IMR-90 (cell line): ENCODE results near the gene PARK7. TPM values are rescaled to one million over a fixed set of nuclear protein-coding genes. Genes with fewer than 3 reads are reported as not detected.

ENCODE experiments used
- ATAC-seq: fragments of 200-7000 bp; cut with Tn5 transposase; 2 replicates; pipeline ENCODE4 v1.9.1; 2020; ENCODE audit warnings: low read depth, mild to moderate bottlenecking, moderate library complexity
- BruUV-seq: library from RNA; stranded (reverse); fragments of 400-500 nt; replicated peaks from 2 replicates; lab custom pipeline; 2021; lab: Mats Ljungman, UMichigan
- CTCF ChIA-PET: fragments of 300-600 bp; formaldehyde crosslinking; extraction: SDS; loops from one replicate; lab custom pipeline; 2021; ENCODE audit warnings: antibody characterized with exemption; lab: Yijun Ruan, JAX
- POLR2A ChIA-PET: fragments of 300-600 bp; sonication (Branson Sonifier 250); formaldehyde crosslinking; loops from one replicate; lab custom pipeline; 2022; ENCODE audit warnings: antibody characterized with exemption; ENCODE audit not compliant: unreplicated experiment; lab: Charles Lee
- DNase-seq: peaks from one replicate; pipeline ENCODE4 v3.0.0; 2013
- H2AFZ ChIP-seq: replicated peaks from 2 replicates; pipeline ENCODE3; 2013; ENCODE audit warnings: low read length, mild to moderate bottlenecking; ENCODE audit not compliant: poor library complexity
- H2AK5ac ChIP-seq: 2 replicates; pipeline ENCODE4 v1.6.1; 2013; ENCODE audit warnings: low read depth, low read length, inconsistent platforms
- H2AK9ac ChIP-seq: replicated peaks from 2 replicates; pipeline ENCODE3; 2013; ENCODE audit warnings: mild to moderate bottlenecking, low read depth, low read length, moderate library complexity; ENCODE audit not compliant: poor library complexity
- H2BK120ac ChIP-seq: 2 replicates; pipeline ENCODE4 v1.6.1; 2013; ENCODE audit warnings: low read depth, low read length, inconsistent platforms
- H2BK15ac ChIP-seq: 3 replicates; pipeline ENCODE4 v1.6.1; 2013; ENCODE audit warnings: low read depth, low read length, inconsistent platforms
- H2BK20ac ChIP-seq: 2 replicates; pipeline ENCODE4 v1.6.1; 2013; ENCODE audit warnings: low read depth, mild to moderate bottlenecking, inconsistent platforms, low read length, moderate library complexity
- H2BK5ac ChIP-seq: 2 replicates; pipeline ENCODE4 v1.6.1; 2013; ENCODE audit warnings: mild to moderate bottlenecking, low read depth, low read length, inconsistent platforms; ENCODE audit not compliant: poor library complexity, severe bottlenecking
- H3K14ac ChIP-seq: replicated peaks from 2 replicates; pipeline ENCODE4 v1.6.1; 2013; ENCODE audit warnings: low read depth, low read length, inconsistent platforms
- H3K18ac ChIP-seq: 2 replicates; pipeline ENCODE4 v1.6.1; 2013; ENCODE audit warnings: low read depth, low read length, control low read depth
- H3K23ac ChIP-seq: 2 replicates; pipeline ENCODE4 v1.6.1; 2013; ENCODE audit warnings: low read depth, low read length, inconsistent platforms
- H3K27ac ChIP-seq: 2 replicates; pipeline ENCODE4 v1.5.1; 2013; ENCODE audit warnings: mild to moderate bottlenecking, control low read depth, low read length; ENCODE audit not compliant: insufficient read depth
- H3K27me3 ChIP-seq: 2 replicates; pipeline ENCODE4 v1.6.1; 2013; ENCODE audit warnings: low read length; ENCODE audit not compliant: control insufficient read depth, insufficient read depth
- H3K36me3 ChIP-seq: 2 replicates; pipeline ENCODE4 v1.6.1; 2013; ENCODE audit warnings: low read length, mixed read lengths; ENCODE audit not compliant: control insufficient read depth, insufficient read depth
- H3K4ac ChIP-seq: 2 replicates; pipeline ENCODE4 v1.6.1; 2013; ENCODE audit warnings: low read depth, low read length, inconsistent platforms
- H3K4me1 ChIP-seq: 2 replicates; pipeline ENCODE4 v1.6.1; 2013; ENCODE audit warnings: low read length, mixed read lengths; ENCODE audit not compliant: control insufficient read depth, insufficient read depth
- H3K4me2 ChIP-seq: 2 replicates; pipeline ENCODE4 v1.6.1; 2013; ENCODE audit warnings: low read depth, mild to moderate bottlenecking, control low read depth, low read length, moderate library complexity
- H3K4me3 ChIP-seq: 2 replicates; pipeline ENCODE4 v1.5.1; 2013; ENCODE audit warnings: low read depth, mild to moderate bottlenecking, control low read depth, low read length, moderate library complexity; ENCODE audit not compliant: insufficient read depth
- H3K56ac ChIP-seq: 2 replicates; pipeline ENCODE4 v1.6.1; 2013; ENCODE audit warnings: low read length, inconsistent platforms; ENCODE audit not compliant: insufficient read depth; ENCODE audit errors: extremely low read depth
- H3K79me1 ChIP-seq, 2 experiments: 2 replicates each; pipeline ENCODE4 v1.6.1; 2013; ENCODE audit warnings: low read length in 2 of 2, inconsistent platforms in 1 of 2, low read depth in 1 of 2
- H3K9ac ChIP-seq: 2 replicates; pipeline ENCODE4 v1.6.1; 2013; ENCODE audit warnings: low read depth, low read length, control low read depth
- H3K9me1 ChIP-seq: 2 replicates; pipeline ENCODE4 v1.6.1; 2013; ENCODE audit warnings: low read length, inconsistent platforms; ENCODE audit not compliant: insufficient read depth
- H3K9me3 ChIP-seq: 2 replicates; pipeline ENCODE4 v1.6.1; 2013; ENCODE audit warnings: low read length; ENCODE audit not compliant: control insufficient read depth, insufficient read depth
- H4K20me1 ChIP-seq: 2 replicates; pipeline ENCODE4 v1.6.1; 2013; ENCODE audit warnings: low read length, inconsistent platforms; ENCODE audit not compliant: insufficient read depth
- H4K5ac ChIP-seq: 2 replicates; pipeline ENCODE4 v1.6.1; 2013; ENCODE audit warnings: mild to moderate bottlenecking, low read depth, low read length, control low read depth
- H4K8ac ChIP-seq, 2 experiments: 2 replicates each; pipeline ENCODE4 v1.6.1; 2013; ENCODE audit warnings: low read depth in 2 of 2, low read length in 2 of 2, control low read depth in 1 of 2, inconsistent platforms in 1 of 2
- H4K91ac ChIP-seq: 2 replicates; pipeline ENCODE4 v1.6.1; 2013; ENCODE audit warnings: low read depth, low read length, inconsistent platforms; ENCODE audit not compliant: insufficient read depth
- BHLHE40 ChIP-seq: fragments of 150-350 bp; IDR thresholded peaks from 2 replicates; pipeline ENCODE4 v1.6.1; 2016; ENCODE audit warnings: mild to moderate bottlenecking, low read depth, low read length
- CEBPB ChIP-seq: IDR thresholded peaks from 2 replicates; pipeline ENCODE4 v1.6.1; 2012; ENCODE audit warnings: low read depth, low read length, improper control_type of control experiment
- CHD1 ChIP-seq: IDR thresholded peaks from 2 replicates; pipeline ENCODE4 v1.6.1; 2012; ENCODE audit warnings: low read depth, low read length, improper control_type of control experiment
- ELK1 ChIP-seq: fragments of 150-350 bp; IDR thresholded peaks from 2 replicates; pipeline ENCODE4 v1.6.1; 2016; ENCODE audit warnings: low read depth, mild to moderate bottlenecking, low read length, moderate library complexity, borderline replicate concordance
- FOS ChIP-seq: fragments of 150-350 bp; IDR thresholded peaks from 2 replicates; pipeline ENCODE4 v1.6.1; 2016; ENCODE audit warnings: low read depth, low read length
- MAFK ChIP-seq: IDR thresholded peaks from 2 replicates; pipeline ENCODE4 v1.6.1; 2012; ENCODE audit warnings: low read depth, low read length, improper control_type of control experiment
- MAZ ChIP-seq: IDR thresholded peaks from 2 replicates; pipeline ENCODE4 v1.6.1; 2012; ENCODE audit warnings: low read depth, mild to moderate bottlenecking, low read length, improper control_type of control experiment, moderate library complexity, borderline replicate concordance
- MXI1 ChIP-seq: IDR thresholded peaks from 2 replicates; pipeline ENCODE4 v1.6.1; 2012; ENCODE audit warnings: low read depth, mild to moderate bottlenecking, low read length, moderate library complexity, borderline replicate concordance
- NFE2L2 ChIP-seq: fragments of 150-350 bp; IDR thresholded peaks from 2 replicates; pipeline ENCODE4 v1.6.1; 2016; ENCODE audit warnings: low read depth, mild to moderate bottlenecking, low read length
- RAD21 ChIP-seq: IDR thresholded peaks from 2 replicates; pipeline ENCODE4 v1.6.1; 2012; ENCODE audit warnings: low read length, improper control_type of control experiment
- RCOR1 ChIP-seq: IDR thresholded peaks from 2 replicates; pipeline ENCODE4 v1.6.1; 2012; ENCODE audit warnings: mild to moderate bottlenecking, low read length, improper control_type of control experiment; ENCODE audit not compliant: insufficient replicate concordance
- RFX5 ChIP-seq: IDR thresholded peaks from 2 replicates; pipeline ENCODE4 v1.8.0; 2012; ENCODE audit warnings: low read depth, mild to moderate bottlenecking, low read length, moderate library complexity
- SMC3 ChIP-seq: fragments of 150-350 bp; IDR thresholded peaks from 2 replicates; pipeline ENCODE4 v1.6.1; 2016; ENCODE audit warnings: low read depth, mild to moderate bottlenecking, antibody characterized with exemption, low read length, moderate library complexity
- USF2 ChIP-seq: fragments of 150-350 bp; IDR thresholded peaks from 2 replicates; pipeline ENCODE4 v1.6.1; 2017; ENCODE audit warnings: mild to moderate bottlenecking, antibody characterized with exemption, low read length, low read depth
- WGBS, 2 experiments: methylation state at CpG; one replicate each; pipeline versions ENCODE4 v1.1.5 to v1.1.7; 2013; ENCODE audit warnings: missing lambda C conversion rate in 2 of 2; ENCODE audit not compliant: insufficient read length in 1 of 2; ENCODE audit errors: extremely low coverage in 2 of 2; 5-methylcytosine and 5-hydroxymethylcytosine counted together
- dilution Hi-C: fragments of 300-500 bp; cut with HindIII; formaldehyde crosslinking; loops from one replicate; pipeline ENCODE4 v1.14.3; 2018; ENCODE audit warnings: low sequenced_read_pairs; ENCODE audit not compliant: unreplicated experiment
- in situ Hi-C: fragments of 300-500 bp; cut with MboI; formaldehyde crosslinking; loops from 3 replicates; pipeline ENCODE4 v1.14.3; 2019; ENCODE audit warnings: low sequenced_read_pairs, inconsistent platforms, mixed read lengths
- intact Hi-C: fragments of 100-400 bp; cut with micrococcal nuclease; formaldehyde crosslinking; loops from 2 replicates; pipeline ENCODE4 v1.10.0; 2022
- polyA plus RNA-seq, 3 experiments: library from polyadenylated mRNA; depleted of rRNA; stranded (reverse); fragments of >200 nt; gene quantifications; 2 replicates each; pipeline ENCODE4 v1.2.3, GENCODE V29; 2012; ENCODE audit warnings: low replicate concordance in 1 of 3
- total RNA-seq: library from RNA; depleted of rRNA; stranded (reverse); fragments of >200 nt; gene quantifications from 2 replicates; pipeline ENCODE4 v1.2.3, GENCODE V29; 2012
- TF ChIP-seq, protein P1 (sequence below): conservative IDR thresholded peaks from 2 replicates; pipeline ENCODE4 v1.5.1; 2012; ENCODE audit warnings: mild to moderate bottlenecking, low read depth, low read length, improper control_type of control experiment

PARK7 gene
- total and polyA plus RNA-seq, 2 of the 4 experiments (the other 2 are of a cell fraction): 207 to 357 TPM

- WGBS, 2 experiments: 100% methylated on average over 1 of the region's 6 CpGs; no CpG with 5 or more reads in 1 of the 2 experiments
- no peak overlapping the region for H3K27ac ChIP-seq
- H2BK15ac ChIP-seq: peak overlapping the region; percentile 66; the same call in 2 of the 3 replicates
- 0 out of 2 replicates have a peak overlapping the region, but pooled peaks have one; percentile 5 for H3K14ac ChIP-seq
- peak overlapping the region; percentile 18 for H2AFZ ChIP-seq
- H3K36me3 ChIP-seq: no peaks in the 10 kb centered on the region
- H3K4me2 ChIP-seq: no peak overlapping the region
- H3K9me3 ChIP-seq: no peaks in the 10 kb centered on the region
- H3K27me3 ChIP-seq: no peaks in the 10 kb centered on the region
- no peak for DNase-seq
- dilution Hi-C loops: loop anchor here (25.0 kb wide), 1 partner anchor 310 kb away; the partner anchor contains the start of gene SLC45A1
- no peak overlapping the region for H3K9ac ChIP-seq
- H2AK5ac ChIP-seq: peak overlapping the region; percentile 17; the same call in 1 of the 2 replicates
- H2AK9ac ChIP-seq: peak overlapping the region; percentile 80
- CTCF ChIA-PET: no interaction called here
- H3K9me1 ChIP-seq: peaks cover 9% of the 10 kb centered on the region
- POLR2A ChIA-PET: no interaction called here
- H3K23ac ChIP-seq: no peak overlapping the region
- TF ChIP-seq NFE2L2 (no peak), USF2 (no peak), BHLHE40 (no peak), RCOR1 (no peak), SMC3 (no peak), MAZ (no peak), CHD1 (no peak), RFX5 (no peak), MXI1 (no peak), RAD21 (no peak), CEBPB (no peak), MAFK (no peak), ELK1 (no peak), FOS (no peak)
- TF ChIP-seq, protein P1, sequence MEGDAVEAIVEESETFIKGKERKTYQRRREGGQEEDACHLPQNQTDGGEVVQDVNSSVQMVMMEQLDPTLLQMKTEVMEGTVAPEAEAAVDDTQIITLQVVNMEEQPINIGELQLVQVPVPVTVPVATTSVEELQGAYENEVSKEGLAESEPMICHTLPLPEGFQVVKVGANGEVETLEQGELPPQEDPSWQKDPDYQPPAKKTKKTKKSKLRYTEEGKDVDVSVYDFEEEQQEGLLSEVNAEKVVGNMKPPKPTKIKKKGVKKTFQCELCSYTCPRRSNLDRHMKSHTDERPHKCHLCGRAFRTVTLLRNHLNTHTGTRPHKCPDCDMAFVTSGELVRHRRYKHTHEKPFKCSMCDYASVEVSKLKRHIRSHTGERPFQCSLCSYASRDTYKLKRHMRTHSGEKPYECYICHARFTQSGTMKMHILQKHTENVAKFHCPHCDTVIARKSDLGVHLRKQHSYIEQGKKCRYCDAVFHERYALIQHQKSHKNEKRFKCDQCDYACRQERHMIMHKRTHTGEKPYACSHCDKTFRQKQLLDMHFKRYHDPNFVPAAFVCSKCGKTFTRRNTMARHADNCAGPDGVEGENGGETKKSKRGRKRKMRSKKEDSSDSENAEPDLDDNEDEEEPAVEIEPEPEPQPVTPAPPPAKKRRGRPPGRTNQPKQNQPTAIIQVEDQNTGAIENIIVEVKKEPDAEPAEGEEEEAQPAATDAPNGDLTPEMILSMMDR: no peak
- peaks cover 5% of the 10 kb centered on the region for H4K20me1 ChIP-seq
- intact Hi-C loops: no loop called here
- H3K56ac ChIP-seq: no peak overlapping the region
- no peak overlapping the region for H4K91ac ChIP-seq
- H3K4me1 ChIP-seq: peaks cover 12% of the 10 kb centered on the region
- H3K4me3 ChIP-seq: no peak overlapping the region
- in situ Hi-C loops: no loop called here
- H3K79me1 ChIP-seq: peaks cover 2 to 18% of the 10 kb centered on the region in 2 experiments; a peak in 2 of 4 replicates
- H3K4ac ChIP-seq: peak overlapping the region; percentile 3; the same call in 1 of the 2 replicates
- no peak overlapping the region for H4K8ac ChIP-seq
- peak overlapping the region; percentile 41; the same call in 1 of the 2 replicates for H4K5ac ChIP-seq
- H2BK120ac ChIP-seq: 0 out of 2 replicates have a peak overlapping the region, but pooled peaks have one; percentile 20
- BruUV-seq: no TSS peak
- peak overlapping the region; percentile 73 for H3K18ac ChIP-seq
- H2BK20ac ChIP-seq: no peak overlapping the region
- no peak overlapping the region for H2BK5ac ChIP-seq
- no peak for ATAC-seq
These were observed 40.9 kb downstream of the PARK7 start for GRCh38 chr1:8002329-8002910.
